AG04450 (cell line): ENCODE data around the gene FBN2. TPM values are rescaled to one million over a fixed set of nuclear protein-coding genes. Genes with fewer than 3 reads are reported as not detected.

Experiments used
- CTCF ChIA-PET: fragments of 300-600, 350-600 bp; formaldehyde crosslinking; extraction: SDS; loops from one replicate; lab custom pipeline; 2022; ENCODE audit warnings: antibody characterized with exemption, inconsistent platforms; lab: Charles Lee
- POLR2A ChIA-PET: fragments of 350-600 bp; formaldehyde crosslinking; extraction: SDS; loops from one replicate; lab custom pipeline; 2021; ENCODE audit warnings: antibody characterized with exemption, inconsistent platforms; lab: Yijun Ruan, JAX
- DNase-seq: peaks from one replicate; pipeline ENCODE4 v3.0.0-alpha.2; 2011; ENCODE audit warnings: low read depth, low spot score
- H3K27ac ChIP-seq: one replicate; pipeline ENCODE4 v1.5.1; 2012; ENCODE audit warnings: low read depth, low read length, control low read depth
- H3K27me3 ChIP-seq: one replicate; pipeline ENCODE4 v1.6.0; 2012; ENCODE audit warnings: low read length; ENCODE audit not compliant: control insufficient read depth, insufficient read depth
- H3K4me3 ChIP-seq: 2 replicates; pipeline ENCODE4 v1.5.1; 2011; ENCODE audit warnings: mild to moderate bottlenecking, low read depth, low read length, control low read depth
- H3K9me3 ChIP-seq: 2 replicates; pipeline ENCODE4 v1.5.1; 2012; ENCODE audit warnings: low read length; ENCODE audit not compliant: control insufficient read depth, insufficient read depth
- CTCF ChIP-seq: IDR thresholded peaks from 2 replicates; pipeline ENCODE4 v1.5.1; 2011; ENCODE audit warnings: low read depth, low read length, control low read depth, inconsistent platforms
- polyA plus RNA-seq: library from polyadenylated mRNA; depleted of rRNA; stranded (reverse); fragments of >200 nt; gene quantifications from 2 replicates; pipeline ENCODE4 v1.2.3, GENCODE V29; 2011

FBN2 gene
- polyA plus RNA-seq, 1 experiment, result 46.5 TPM

GRCh38 chr5:128378196-128378595, 159.8 kb downstream of the FBN2 start:
- Histone ChIP-seq H3K4me3 (no peak overlapping the region), H3K9me3 (no peaks in the 10 kb centered on the region), H3K27me3 (no peaks in the 10 kb centered on the region), H3K27ac (no peak overlapping the region)
- CTCF ChIA-PET, result no interaction called here
- POLR2A ChIA-PET, result no interaction called here
- no peak for TF ChIP-seq CTCF
- DNase-seq, result no peak

DNA sequence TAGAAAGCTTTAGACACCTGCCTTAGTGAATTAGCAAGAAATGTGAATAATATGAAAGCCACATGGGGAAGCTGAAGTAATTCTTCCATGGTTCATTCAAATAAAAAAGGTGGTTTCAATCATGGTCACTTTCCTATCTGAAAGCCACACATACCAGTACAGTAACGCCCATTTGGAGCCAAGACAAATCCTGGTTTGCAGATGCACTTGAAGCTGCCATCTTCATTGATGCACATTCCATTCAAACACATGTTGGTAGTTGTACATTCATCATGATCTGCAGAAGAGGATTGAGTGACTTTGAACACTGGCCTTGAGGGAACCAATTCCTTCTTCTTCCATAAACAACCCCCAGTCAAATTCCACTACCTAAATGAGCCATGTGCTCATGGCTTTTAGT, 161.5 kb downstream of the FBN2 start:
- CTCF ChIA-PET, result no interaction called here
- H3K4me3 ChIP-seq, result no peak overlapping the region
- no peaks in the 10 kb centered on the region for H3K27me3 ChIP-seq
- DNase-seq, result no peak
- TF ChIP-seq CTCF, result no peak
- POLR2A ChIA-PET, result no interaction called here
- H3K9me3 ChIP-seq, result no peaks in the 10 kb centered on the region
- H3K27ac ChIP-seq, result no peak overlapping the region

DNA sequence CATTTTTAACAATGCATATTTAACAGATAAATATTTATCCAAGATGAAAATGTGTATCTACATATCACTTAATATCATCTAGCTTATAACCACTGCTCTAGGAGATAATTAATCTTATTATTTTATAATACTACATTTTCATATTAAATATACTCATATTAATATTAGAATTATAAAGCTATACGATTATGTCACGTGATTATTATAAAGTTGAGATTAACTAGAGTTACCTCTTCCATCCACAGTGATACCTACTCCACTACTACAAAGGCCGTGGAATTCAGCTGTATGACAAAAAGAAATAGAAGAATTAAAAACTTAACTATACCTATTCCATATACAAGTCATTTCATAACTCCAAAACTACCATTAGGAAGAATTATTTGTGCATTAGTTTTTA, 171.9 kb downstream of the FBN2 start:
- POLR2A ChIA-PET, result no interaction called here
- no peak for DNase-seq
- TF ChIP-seq CTCF, result no peak
- no peak overlapping the region for H3K4me3 ChIP-seq
- no peaks in the 10 kb centered on the region for H3K27me3 ChIP-seq
- CTCF ChIA-PET, result no interaction called here
- no peaks in the 10 kb centered on the region for H3K9me3 ChIP-seq
- no peak overlapping the region for H3K27ac ChIP-seq

DNA sequence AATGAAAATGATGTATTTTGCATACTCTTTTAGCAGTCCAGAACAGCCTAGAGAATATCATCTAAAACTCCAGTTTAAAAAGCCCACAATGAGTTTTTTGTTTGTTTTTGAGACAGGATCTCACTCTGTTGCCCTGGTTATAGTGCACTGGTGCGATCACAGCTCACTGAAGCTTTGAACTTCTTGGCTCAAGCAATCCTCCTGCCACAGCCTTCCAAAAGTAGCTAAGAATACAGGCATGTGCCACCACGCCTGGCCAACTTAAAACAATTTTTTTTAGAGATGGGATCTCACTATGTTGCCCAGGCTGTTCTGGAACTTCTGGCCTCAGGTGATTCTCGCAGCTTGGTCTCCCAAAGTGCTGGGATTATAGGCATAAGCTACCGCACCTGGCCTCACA, 175.7 kb downstream of the FBN2 start:
- no peak overlapping the region for H3K4me3 ChIP-seq
- no peak for TF ChIP-seq CTCF
- H3K9me3 ChIP-seq, result no peaks in the 10 kb centered on the region
- ChIA-PET CTCF (no interaction called here), POLR2A (no interaction called here)
- DNase-seq, result no peak
- no peak overlapping the region for H3K27ac ChIP-seq
- no peaks in the 10 kb centered on the region for H3K27me3 ChIP-seq

- TF ChIP-seq CTCF, result no peak
- Histone ChIP-seq H3K27ac (no peak overlapping the region), H3K9me3 (no peaks in the 10 kb centered on the region), H3K4me3 (no peak overlapping the region), H3K27me3 (no peaks in the 10 kb centered on the region)
- ChIA-PET CTCF (no interaction called here), POLR2A (no interaction called here)
- no peak for DNase-seq
Measured at GRCh38 chr5:128358826-128359225, 179.2 kb downstream of the FBN2 start.
